Natural killer cell (primary cell): ENCODE measurements around the gene NAA40. TPM values are rescaled to one million over a fixed set of nuclear protein-coding genes. Genes with fewer than 3 reads are reported as not detected.
A peak's percentile ranks its signal among the peaks of the same experiment; 100 is the strongest.

ENCODE experiments used
- ATAC-seq, 3 donors: fragments of 150-1000 bp in 2 of 3; fragments of 200-7000 bp in 1 of 3; cut with Tn5 transposase; 1 replicate in 1 of 3; 2 replicates in 2 of 3; pipeline ENCODE4 v1.10.0; 2021; ENCODE audit warnings: mild to moderate bottlenecking in 2 of 3, moderate library complexity in 2 of 3
- DNase-seq, 2 donors: peaks; one replicate each; pipeline versions ENCODE4 v3.0.0 to v3.0.0-alpha.2; 2013 to 2021; ENCODE audit warnings: mixed read lengths in 1 of 2
- H3K27ac ChIP-seq: one replicate; pipeline ENCODE4 v1.5.1; 2013; ENCODE audit warnings: mild to moderate bottlenecking, low read length
- H3K27me3 ChIP-seq: one replicate; pipeline ENCODE4 v1.6.1; 2013; ENCODE audit warnings: low read length; ENCODE audit not compliant: control insufficient read depth, insufficient read depth
- H3K36me3 ChIP-seq: one replicate; pipeline ENCODE4 v1.6.1; 2013; ENCODE audit warnings: low read length; ENCODE audit not compliant: control insufficient read depth, insufficient read depth
- H3K4me1 ChIP-seq: one replicate; pipeline ENCODE4 v1.6.1; 2013; ENCODE audit warnings: low read length; ENCODE audit not compliant: control insufficient read depth, insufficient read depth
- H3K4me3 ChIP-seq: one replicate; pipeline ENCODE4 v1.5.1; 2013; ENCODE audit warnings: low read length
- H3K9me3 ChIP-seq: one replicate; pipeline ENCODE4 v1.6.1; 2013; ENCODE audit warnings: low read length; ENCODE audit not compliant: control insufficient read depth, insufficient read depth
- H3K27ac Mint-ChIP-seq, 2 donors: one replicate each; pipeline ENCODE4 v1.8.0; 2022; ENCODE audit warnings: mild to moderate bottlenecking in 2 of 2, mixed read lengths in 2 of 2, moderate library complexity in 1 of 2
- H3K27me3 Mint-ChIP-seq, 2 donors: one replicate each; pipeline ENCODE4 v1.8.0; 2022; ENCODE audit warnings: low read depth in 2 of 2, mixed read lengths in 2 of 2
- H3K36me3 Mint-ChIP-seq: one replicate; pipeline ENCODE4 v1.8.0; 2022; ENCODE audit warnings: mixed read lengths
- H3K4me1 Mint-ChIP-seq, 2 donors: one replicate each; pipeline ENCODE4 v1.8.0; 2022; ENCODE audit warnings: mixed read lengths in 2 of 2
- H3K4me3 Mint-ChIP-seq: one replicate; pipeline ENCODE4 v1.8.0; 2022; ENCODE audit warnings: mild to moderate bottlenecking, moderate library complexity, mixed read lengths
- H3K9me3 Mint-ChIP-seq, 2 donors: one replicate each; pipeline ENCODE4 v1.8.0; 2022; ENCODE audit warnings: mixed read lengths in 2 of 2
- CTCF ChIP-seq: fragments of 200-600 bp; IDR thresholded peaks from one replicate; pipeline ENCODE4 v1.8.0; 2022; ENCODE audit warnings: antibody characterized with exemption
- WGBS: methylation state at CpG from one replicate; pipeline ENCODE4 v1.1.7; 2013; ENCODE audit warnings: missing lambda C conversion rate; ENCODE audit not compliant: insufficient coverage; 5-methylcytosine and 5-hydroxymethylcytosine counted together
- intact Hi-C: fragments of 100-400 bp; cut with micrococcal nuclease; formaldehyde crosslinking; loops from one replicate; pipeline ENCODE4 v1.14.2; 2022
- total RNA-seq, 4 donors: library from RNA; stranded (reverse); fragments of 120-200 nt in 1 of 4; gene quantifications; one replicate each; pipeline versions ENCODE4 v1.2.3 to v1.2.4, GENCODE V29; 2013 to 2022

NAA40 gene
- total RNA-seq, 3 donors from 2014 or later (not counting 1 experiment from before 2014, with no cell fraction given): 44.8 to 72.1 (median 57.4) TPM

DNA sequence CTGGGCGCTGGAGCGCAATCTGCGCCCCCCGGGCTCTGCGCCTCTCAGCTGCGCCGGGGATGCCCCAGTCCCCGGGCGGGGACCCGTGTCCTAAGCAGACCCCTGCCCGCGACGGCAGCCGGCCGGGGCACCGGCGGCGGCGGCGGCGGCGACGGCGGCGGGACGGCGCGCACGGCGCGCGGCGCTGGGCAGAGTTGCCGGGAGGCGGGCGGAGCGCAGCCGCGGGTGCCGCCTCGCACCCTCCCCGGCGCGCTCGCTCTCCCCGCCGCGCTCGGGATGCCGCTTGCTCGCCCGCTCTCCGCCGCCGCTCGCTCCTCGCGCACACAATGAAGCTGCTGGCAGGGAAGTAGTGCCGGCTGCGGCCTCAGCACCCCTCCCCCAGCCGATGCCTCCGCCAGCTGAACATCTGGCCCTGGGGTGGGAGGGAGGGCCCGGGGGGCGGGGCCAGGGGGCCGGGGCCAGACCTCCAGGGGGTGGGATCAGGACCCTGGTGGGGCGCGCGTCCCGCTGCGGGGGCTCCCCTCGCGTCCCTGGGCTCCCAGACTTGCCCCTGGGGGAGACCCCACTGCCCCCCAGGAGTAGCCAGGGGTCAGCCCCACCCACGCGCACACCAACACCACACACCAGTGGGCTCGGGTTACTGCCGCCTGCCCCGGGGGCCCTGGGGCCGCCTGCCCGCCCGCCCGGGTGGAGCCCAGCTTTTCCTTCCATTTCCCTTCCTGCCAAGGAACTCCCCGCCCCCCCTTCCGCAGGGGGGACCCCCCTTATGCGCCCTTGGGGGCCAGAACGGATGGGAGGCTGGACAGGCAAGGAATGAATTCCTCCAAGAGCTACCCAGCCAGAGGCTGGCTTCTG is 21.7 kb upstream of the NAA40 start, which contains the start of gene RCOR2:
Gene RCOR2 (minus strand): TSS at position 328 of the 855 bp plus-strand sequence. CDS start 708 bp downstream, outside the sequence.
- Mint-ChIP-seq H3K4me3 (peak within 1 kb of the TSS; percentile 91), H3K27me3 (peaks cover 0 to 5% of the 10 kb centered on the region in 2 donors), H3K36me3 (no peaks in the 10 kb centered on the region), H3K27ac (peak within 1 kb of the TSS in 1 of 2 donors; percentile 58), H3K4me1 (peaks cover 0 to 32% of the 10 kb centered on the region in 2 donors), H3K9me3 (no peaks in the 10 kb centered on the region)
- no peak within 1 kb of the TSS for H3K27ac ChIP-seq
- under 1% methylated on average over 85 of the region's 85 CpGs for WGBS
- no peak for TF ChIP-seq CTCF
- peaks cover 7% of the 10 kb centered on the region for H3K27me3 ChIP-seq
- H3K36me3 ChIP-seq: no peaks in the 10 kb centered on the region
- peak within 1 kb of the TSS; percentile 39 for H3K4me3 ChIP-seq
- DNase-seq (peak; percentile 45 to 78), ATAC-seq (peak; percentile 60 to 73 (median 71))
- no peaks in the 10 kb centered on the region for H3K9me3 ChIP-seq
- intact Hi-C loops: loop anchor here (5.0 kb wide), 2 partner anchors 45 to 230 kb away; no protein-coding TSS in a partner anchor
- peaks cover 38% of the 10 kb centered on the region for H3K4me1 ChIP-seq

GRCh38 chr11:63917692-63918506 is 20.9 kb upstream of the NAA40 start:
- no peak for TF ChIP-seq CTCF
- peak in 1 of 2 donors; percentile 68 for DNase-seq
- ATAC-seq: peak; percentile 28 to 45 (median 43)
- Histone ChIP-seq H3K27me3 (peaks cover 7% of the 10 kb centered on the region), H3K4me3 (no peak overlapping the region), H3K36me3 (no peaks in the 10 kb centered on the region), H3K4me1 (peaks cover 38% of the 10 kb centered on the region), H3K9me3 (no peaks in the 10 kb centered on the region), H3K27ac (no peak overlapping the region)
- Mint-ChIP-seq H3K9me3 (no peaks in the 10 kb centered on the region), H3K4me3 (peak overlapping the region; percentile 63), H3K4me1 (peaks cover 0 to 28% of the 10 kb centered on the region in 2 donors), H3K36me3 (no peaks in the 10 kb centered on the region), H3K27ac (no peak overlapping the region), H3K27me3 (peaks cover 0 to 8% of the 10 kb centered on the region in 2 donors)
- 29% methylated on average over 47 of the region's 50 CpGs for WGBS
- intact Hi-C loops: loop anchor here (5.0 kb wide), 2 partner anchors 46 to 229 kb away; no protein-coding TSS in a partner anchor

DNA sequence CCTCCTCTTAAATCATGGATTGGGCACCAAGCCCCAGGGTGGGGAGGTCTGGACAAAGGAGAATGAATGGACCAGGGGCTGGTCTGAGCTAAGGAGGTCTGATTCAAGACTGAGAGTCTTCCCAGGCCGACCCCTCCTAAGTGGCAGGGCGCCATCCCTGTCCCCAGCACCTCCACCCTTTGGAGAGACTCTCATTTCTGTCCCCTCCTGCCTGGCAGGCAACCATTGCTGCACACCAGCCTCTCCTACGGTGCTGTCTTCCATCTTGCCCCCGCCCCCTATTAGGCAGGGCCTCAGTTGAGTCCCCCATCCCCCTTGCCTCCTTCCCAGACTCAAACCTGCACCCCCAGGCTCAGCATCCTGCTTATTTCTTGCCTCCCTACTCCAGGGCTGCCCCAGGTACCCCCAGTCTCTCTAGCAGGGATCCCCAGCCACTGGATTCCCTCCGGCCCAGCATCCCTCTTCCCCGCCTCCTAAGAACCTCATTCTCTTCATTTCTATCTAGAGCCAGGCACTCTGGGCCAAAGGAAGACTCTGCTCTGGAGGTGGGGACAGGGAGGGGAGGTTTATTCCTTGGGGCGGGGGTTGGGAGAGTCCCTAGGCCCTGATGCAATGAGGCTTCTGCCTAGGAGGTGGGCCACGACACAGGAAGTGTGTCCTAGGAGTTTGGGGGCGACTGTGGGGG is 20.2 kb upstream of the NAA40 start:
- peaks cover 7% of the 10 kb centered on the region for H3K27me3 ChIP-seq
- Mint-ChIP-seq H3K4me1 (peaks cover 0 to 28% of the 10 kb centered on the region in 2 donors), H3K9me3 (no peaks in the 10 kb centered on the region), H3K27ac (peak overlapping the region in 1 of 2 donors; percentile 43), H3K36me3 (no peaks in the 10 kb centered on the region), H3K4me3 (peak overlapping the region; percentile 61), H3K27me3 (peaks cover 0 to 8% of the 10 kb centered on the region in 2 donors)
- 72% methylated on average over 8 of the region's 9 CpGs for WGBS
- no peak for DNase-seq
- TF ChIP-seq CTCF: no peak
- H3K27ac ChIP-seq: no peak overlapping the region
- H3K4me3 ChIP-seq: no peak overlapping the region
- ATAC-seq: no peak
- H3K4me1 ChIP-seq: peaks cover 38% of the 10 kb centered on the region
- intact Hi-C loops: loop anchor here (5.0 kb wide), 2 partner anchors 46 to 229 kb away; no protein-coding TSS in a partner anchor
- no peaks in the 10 kb centered on the region for H3K9me3 ChIP-seq
- no peaks in the 10 kb centered on the region for H3K36me3 ChIP-seq
